ENCODE results near the gene PGBD5.

- no peak for TF ChIP-seq CTCF (IDR thresholded peaks at IDR 0.05)
- no peak for TF ChIP-seq POLR2A (IDR thresholded peaks at IDR 0.05)
Observed at GRCh38 chr1:230330157-230330556, 96.0 kb downstream of the PGBD5 start.
